HL-60 (cell line): ENCODE data around the gene TBX3.

Source experiments
- POLR2AphosphoS5 ChIP-seq: IDR thresholded peaks from 2 replicates; pipeline ENCODE4 v1.6.1; 2012; ENCODE audit warnings: low read depth
- TF ChIP-seq, protein P1 (sequence below): IDR thresholded peaks from 2 replicates; pipeline ENCODE4 v1.6.1; 2012; ENCODE audit warnings: low read depth; ENCODE audit not compliant: insufficient replicate concordance
- TF ChIP-seq, protein P2 (sequence below): IDR thresholded peaks from one replicate; pipeline ENCODE4 v1.5.1; 2011; ENCODE audit warnings: low read length, control low read depth, inconsistent platforms; ENCODE audit not compliant: insufficient read depth

DNA sequence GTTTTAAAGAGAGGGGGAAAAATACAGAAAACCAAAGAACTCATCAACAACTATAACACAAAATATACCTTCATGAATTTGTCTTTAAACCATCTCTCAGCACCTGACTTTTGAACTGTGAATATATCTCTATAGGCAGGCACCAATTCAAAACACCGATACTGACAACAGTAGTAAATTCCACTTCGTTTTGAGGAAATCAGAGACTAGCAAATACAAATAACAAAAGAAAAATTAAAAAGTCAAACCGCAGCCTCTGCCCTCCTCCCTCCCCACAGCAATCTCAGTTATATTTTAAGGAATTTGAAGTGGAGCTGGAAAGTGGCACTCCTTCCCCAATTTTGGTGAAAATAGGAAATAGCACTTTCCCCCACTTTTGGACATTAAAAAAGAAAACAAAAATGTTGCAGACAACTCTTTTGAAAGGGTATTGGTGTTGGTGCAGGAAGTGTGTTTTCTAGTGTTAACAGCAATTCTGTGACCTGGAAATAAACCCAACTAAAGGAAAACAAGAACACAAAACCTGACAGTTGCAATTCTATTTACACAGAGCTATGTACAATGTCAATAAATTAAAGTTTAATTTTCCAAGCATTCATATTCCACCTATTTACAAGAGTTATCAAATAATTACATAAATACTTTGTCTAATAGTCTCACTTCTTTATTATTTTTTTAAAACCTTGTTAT is 13.5 kb downstream of the TBX3 start:
- TF ChIP-seq, protein P1, sequence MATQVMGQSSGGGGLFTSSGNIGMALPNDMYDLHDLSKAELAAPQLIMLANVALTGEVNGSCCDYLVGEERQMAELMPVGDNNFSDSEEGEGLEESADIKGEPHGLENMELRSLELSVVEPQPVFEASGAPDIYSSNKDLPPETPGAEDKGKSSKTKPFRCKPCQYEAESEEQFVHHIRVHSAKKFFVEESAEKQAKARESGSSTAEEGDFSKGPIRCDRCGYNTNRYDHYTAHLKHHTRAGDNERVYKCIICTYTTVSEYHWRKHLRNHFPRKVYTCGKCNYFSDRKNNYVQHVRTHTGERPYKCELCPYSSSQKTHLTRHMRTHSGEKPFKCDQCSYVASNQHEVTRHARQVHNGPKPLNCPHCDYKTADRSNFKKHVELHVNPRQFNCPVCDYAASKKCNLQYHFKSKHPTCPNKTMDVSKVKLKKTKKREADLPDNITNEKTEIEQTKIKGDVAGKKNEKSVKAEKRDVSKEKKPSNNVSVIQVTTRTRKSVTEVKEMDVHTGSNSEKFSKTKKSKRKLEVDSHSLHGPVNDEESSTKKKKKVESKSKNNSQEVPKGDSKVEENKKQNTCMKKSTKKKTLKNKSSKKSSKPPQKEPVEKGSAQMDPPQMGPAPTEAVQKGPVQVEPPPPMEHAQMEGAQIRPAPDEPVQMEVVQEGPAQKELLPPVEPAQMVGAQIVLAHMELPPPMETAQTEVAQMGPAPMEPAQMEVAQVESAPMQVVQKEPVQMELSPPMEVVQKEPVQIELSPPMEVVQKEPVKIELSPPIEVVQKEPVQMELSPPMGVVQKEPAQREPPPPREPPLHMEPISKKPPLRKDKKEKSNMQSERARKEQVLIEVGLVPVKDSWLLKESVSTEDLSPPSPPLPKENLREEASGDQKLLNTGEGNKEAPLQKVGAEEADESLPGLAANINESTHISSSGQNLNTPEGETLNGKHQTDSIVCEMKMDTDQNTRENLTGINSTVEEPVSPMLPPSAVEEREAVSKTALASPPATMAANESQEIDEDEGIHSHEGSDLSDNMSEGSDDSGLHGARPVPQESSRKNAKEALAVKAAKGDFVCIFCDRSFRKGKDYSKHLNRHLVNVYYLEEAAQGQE = no peak
- TF ChIP-seq, protein P2, sequence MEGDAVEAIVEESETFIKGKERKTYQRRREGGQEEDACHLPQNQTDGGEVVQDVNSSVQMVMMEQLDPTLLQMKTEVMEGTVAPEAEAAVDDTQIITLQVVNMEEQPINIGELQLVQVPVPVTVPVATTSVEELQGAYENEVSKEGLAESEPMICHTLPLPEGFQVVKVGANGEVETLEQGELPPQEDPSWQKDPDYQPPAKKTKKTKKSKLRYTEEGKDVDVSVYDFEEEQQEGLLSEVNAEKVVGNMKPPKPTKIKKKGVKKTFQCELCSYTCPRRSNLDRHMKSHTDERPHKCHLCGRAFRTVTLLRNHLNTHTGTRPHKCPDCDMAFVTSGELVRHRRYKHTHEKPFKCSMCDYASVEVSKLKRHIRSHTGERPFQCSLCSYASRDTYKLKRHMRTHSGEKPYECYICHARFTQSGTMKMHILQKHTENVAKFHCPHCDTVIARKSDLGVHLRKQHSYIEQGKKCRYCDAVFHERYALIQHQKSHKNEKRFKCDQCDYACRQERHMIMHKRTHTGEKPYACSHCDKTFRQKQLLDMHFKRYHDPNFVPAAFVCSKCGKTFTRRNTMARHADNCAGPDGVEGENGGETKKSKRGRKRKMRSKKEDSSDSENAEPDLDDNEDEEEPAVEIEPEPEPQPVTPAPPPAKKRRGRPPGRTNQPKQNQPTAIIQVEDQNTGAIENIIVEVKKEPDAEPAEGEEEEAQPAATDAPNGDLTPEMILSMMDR = no peak
- no peak for TF ChIP-seq POLR2AphosphoS5
